Testis (tissue), 5 donors: ENCODE measurements around the gene ZNF827. TPM values are rescaled to one million over a fixed set of nuclear protein-coding genes. Genes with fewer than 3 reads are reported as not detected.
A peak's percentile ranks its signal among the peaks of the same experiment; 100 is the strongest.

Experiments
- DNase-seq: peaks from one replicate; pipeline ENCODE4 v3.0.0-alpha.2; 2019
- H3K27ac ChIP-seq, 2 donors: fragments of 200-600 bp; sonication (generic); one replicate each; pipeline ENCODE4 v1.5.1; 2019
- H3K27me3 ChIP-seq: fragments of 200-600 bp; sonication (generic); one replicate; pipeline ENCODE4 v1.5.1; 2019
- H3K36me3 ChIP-seq: fragments of 200-600 bp; sonication (generic); one replicate; pipeline ENCODE4 v1.5.1; 2017; ENCODE audit warnings: low read depth; ENCODE audit errors: missing control alignments
- H3K4me1 ChIP-seq: fragments of 200-600 bp; sonication (generic); one replicate; pipeline ENCODE4 v1.5.1; 2019
- H3K4me3 ChIP-seq, 2 donors: fragments of 200-600 bp; sonication (generic); one replicate each; pipeline ENCODE4 v1.5.1; 2017 to 2019
- H3K9me3 ChIP-seq: fragments of 200-600 bp; sonication (generic); one replicate; pipeline ENCODE4 v1.5.1; 2017
- CTCF ChIP-seq, 3 experiments: fragments of 450-650 bp in 2 of 3; fragments of 200-600 bp in 1 of 3; sonication (generic) in 1 of 3; IDR thresholded peaks; one replicate each; pipeline ENCODE4 v1.5.1; 2016 to 2019; ENCODE audit warnings: antibody characterized with exemption in 3 of 3, mild to moderate bottlenecking in 2 of 3, moderate library complexity in 1 of 3
- POLR2A ChIP-seq: fragments of 450-650 bp; IDR thresholded peaks from one replicate; pipeline ENCODE4 v1.6.1; 2017; ENCODE audit warnings: antibody characterized with exemption, mild to moderate bottlenecking, moderate library complexity
- WGBS, 2 donors: methylation state at CpG; one replicate each; pipeline ENCODE4 v1.1.5; 2018; 5-methylcytosine and 5-hydroxymethylcytosine counted together
- intact Hi-C: fragments of 100-400 bp; cut with DNase I; formaldehyde crosslinking; loops from one replicate; pipeline ENCODE4 v1.15.1; 2023; ENCODE audit warnings: low total_unique reads
- long read RNA-seq, 2 donors: transcript quantifications; one replicate each; lab custom pipeline, GENCODE V29; 2026
- polyA plus RNA-seq: library from polyadenylated mRNA; stranded (reverse); fragments of 350-450 nt; fragmentation: Illumina TruSeq; extraction: RNeasy Lipid Tissue Mini Kit (QIAGEN cat#74804); gene quantifications from one replicate; pipeline ENCODE4 v1.2.3, GENCODE V29; 2014; ENCODE audit warnings: low read depth, low replicate concordance; ENCODE audit not compliant: insufficient read depth
- total RNA-seq, 2 donors: library from RNA; depleted of rRNA; stranded (reverse); fragments of >200 nt; gene quantifications; one replicate each; pipeline ENCODE4 v1.2.3, GENCODE V29; 2016

ZNF827 gene
- total RNA-seq (10 to 100 TPM; 37.5 to 46.8 TPM), polyA plus RNA-seq (13.9 TPM)
- long read RNA-seq, donor 1, partial matches to known transcripts = 8 of 8 reads
- long read RNA-seq, donor 1, other reads (novel, unspliced or antisense) = 0 of 8 reads
- long read RNA-seq, donor 2, partial matches to known transcripts = 5 of 5 reads
- long read RNA-seq, donor 2, other reads (novel, unspliced or antisense) = 0 of 5 reads

- H3K36me3 ChIP-seq = no peaks in the 10 kb centered on the region
- H3K4me1 ChIP-seq = peaks cover 6% of the 10 kb centered on the region
- peak within 1 kb of the TSS; percentile 90 to 95 for H3K27ac ChIP-seq
- intact Hi-C loops = no loop called here
- no peaks in the 10 kb centered on the region for H3K27me3 ChIP-seq
- DNase-seq = peak; percentile 77
- 1 to 2% methylated on average over 34 of the region's 34 CpGs for WGBS, 2 donors
- TF ChIP-seq POLR2A (no peak), CTCF (IDR thresholded peaks at IDR 0.05) (no peak)
- H3K9me3 ChIP-seq = no peaks in the 10 kb centered on the region
- peak within 1 kb of the TSS; percentile 73 to 75 for H3K4me3 ChIP-seq
Observed at GRCh38 chr4:145938618-145939440, at the start of gene ZNF827. Gene ZNF827 (minus strand): TSS chr4:145938823. CDS start chr4:145938407, 416 bp downstream.

GRCh38 chr4:145984563-145984962, 45.9 kb upstream of the ZNF827 start:
- no peaks in the 10 kb centered on the region for H3K36me3 ChIP-seq
- H3K4me3 ChIP-seq = no peak overlapping the region
- H3K9me3 ChIP-seq = no peaks in the 10 kb centered on the region
- intact Hi-C loops = no loop called here
- no peak for DNase-seq
- no peak for TF ChIP-seq CTCF (IDR thresholded peaks at IDR 0.05)
- no peak for TF ChIP-seq POLR2A
- no peaks in the 10 kb centered on the region for H3K27me3 ChIP-seq
- no peak overlapping the region for H3K27ac ChIP-seq
- H3K4me1 ChIP-seq = no peaks in the 10 kb centered on the region
- WGBS, 2 donors = 81 to 82% methylated on average over 4 of the region's 4 CpGs

GRCh38 chr4:145982791-145983190, 44.2 kb upstream of the ZNF827 start:
- intact Hi-C loops = no loop called here
- Histone ChIP-seq H3K27ac (no peak overlapping the region), H3K4me1 (peaks cover 5% of the 10 kb centered on the region), H3K4me3 (no peak overlapping the region), H3K9me3 (no peaks in the 10 kb centered on the region), H3K27me3 (no peaks in the 10 kb centered on the region), H3K36me3 (no peaks in the 10 kb centered on the region)
- no peak for DNase-seq
- TF ChIP-seq CTCF (IDR thresholded peaks at IDR 0.05) (no peak), POLR2A (no peak)
- 79 to 80% methylated on average over 4 of the region's 4 CpGs for WGBS, 2 donors

- 49 to 59% methylated on average over 3 of the region's 3 CpGs for WGBS, 2 donors
- H3K9me3 ChIP-seq = no peaks in the 10 kb centered on the region
- H3K27me3 ChIP-seq = no peaks in the 10 kb centered on the region
- TF ChIP-seq POLR2A (no peak), CTCF (IDR thresholded peaks at IDR 0.05) (no peak)
- H3K36me3 ChIP-seq = no peaks in the 10 kb centered on the region
- H3K4me1 ChIP-seq = peaks cover 5% of the 10 kb centered on the region
- DNase-seq = no peak
- intact Hi-C loops = no loop called here
- no peak overlapping the region for H3K27ac ChIP-seq
- H3K4me3 ChIP-seq = no peak overlapping the region
Observed at GRCh38 chr4:145979160-145979559, 40.5 kb upstream of the ZNF827 start.
